GM21381 (cell line): ENCODE measurements around the gene DROSHA.

Source experiments
- ATAC-seq: cut with Tn5 transposase; IDR thresholded peaks from one replicate; pipeline ENCODE4 v1.9.1; 2021; ENCODE audit warnings: mild to moderate bottlenecking, moderate library complexity; ENCODE audit not compliant: unreplicated experiment

DROSHA gene

DNA sequence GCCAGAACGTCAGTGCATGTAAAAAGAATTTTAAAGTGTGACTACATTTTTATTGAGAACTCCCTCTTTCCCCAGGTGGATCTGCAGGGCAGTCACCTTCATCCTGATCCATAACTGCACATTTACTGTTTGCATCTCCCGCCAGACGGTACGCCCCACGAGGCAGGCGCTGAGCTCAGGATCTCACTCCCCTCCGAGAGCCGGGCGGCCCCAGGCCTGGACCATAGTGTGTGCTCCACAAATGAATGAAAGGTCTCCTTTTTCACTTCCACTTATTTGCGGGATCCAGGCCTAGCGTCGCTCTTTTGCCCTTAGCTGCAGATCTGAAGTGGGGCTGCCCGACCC is 378 bp downstream of the DROSHA start:
- peak; percentile 24 for ATAC-seq

DNA sequence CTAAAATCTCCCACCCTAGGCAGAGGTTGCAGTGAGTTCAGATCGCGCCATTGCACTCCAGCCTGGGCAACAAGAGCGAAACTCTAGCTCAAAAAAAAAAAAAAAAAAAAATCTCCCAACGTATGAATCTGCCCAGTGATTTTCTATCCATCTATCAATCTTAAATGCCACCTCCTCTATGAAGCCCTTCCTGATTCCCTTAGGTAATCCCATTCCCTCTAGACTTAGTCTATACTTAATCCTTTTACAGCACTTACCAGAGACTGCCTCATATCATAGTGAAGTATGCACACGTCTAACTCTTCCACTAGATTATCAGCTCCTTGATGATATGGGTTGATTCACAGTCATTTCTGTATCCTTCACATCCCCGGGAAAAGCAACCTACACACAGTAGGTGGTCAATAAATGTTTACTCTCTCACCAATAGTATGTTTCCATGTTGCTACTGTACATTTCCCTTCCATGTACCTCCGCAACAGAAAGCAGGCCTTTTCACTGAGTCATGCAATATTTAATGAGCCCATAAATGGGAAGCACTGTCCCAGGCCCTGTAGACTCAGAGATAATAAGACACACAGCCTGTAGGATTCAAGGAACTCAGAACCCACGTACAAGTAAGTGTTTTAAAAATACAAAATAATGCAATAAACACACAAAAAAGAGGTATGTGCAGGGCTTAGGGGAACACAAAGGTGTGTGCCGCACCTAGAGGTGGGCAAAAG is 1.2 kb downstream of the DROSHA start:
- ATAC-seq: no peak

DNA sequence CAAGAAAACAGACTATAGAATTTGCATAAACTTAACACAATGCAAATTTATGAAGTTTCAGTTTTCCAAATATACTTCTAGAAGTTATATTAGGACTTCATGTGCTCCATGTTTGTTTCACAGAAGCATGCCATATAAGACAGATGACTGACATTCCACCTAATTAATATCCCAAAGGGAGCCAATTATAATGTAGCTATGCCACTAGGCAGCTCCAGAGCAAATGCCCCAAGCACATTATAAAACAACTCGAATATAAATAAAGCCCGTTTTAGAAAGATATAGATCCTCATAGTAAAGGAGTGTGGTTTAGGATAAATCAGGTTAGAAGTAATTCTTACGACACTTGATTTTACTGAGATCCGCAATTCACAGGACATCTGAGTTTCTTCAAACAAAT is 8.9 kb downstream of the DROSHA start:
- ATAC-seq: no peak

DNA sequence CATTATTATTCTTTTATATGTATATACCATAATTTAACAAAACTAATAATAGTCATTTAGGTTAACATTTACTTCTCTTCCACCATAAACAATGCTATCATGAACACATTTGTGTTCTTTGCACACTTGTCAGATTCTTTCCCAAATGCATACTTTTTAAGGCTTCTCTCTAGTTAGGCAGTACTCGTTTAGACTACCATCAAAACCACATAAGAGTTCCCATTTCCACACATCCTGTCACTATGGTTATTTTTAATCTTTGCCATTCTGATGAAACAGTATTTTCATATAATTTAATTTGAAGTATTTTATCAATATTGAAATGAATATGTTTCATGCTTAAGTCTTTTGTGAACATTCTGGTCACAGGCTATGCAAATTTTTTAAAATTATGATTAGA is 15.1 kb downstream of the DROSHA start:
- ATAC-seq: no peak

DNA sequence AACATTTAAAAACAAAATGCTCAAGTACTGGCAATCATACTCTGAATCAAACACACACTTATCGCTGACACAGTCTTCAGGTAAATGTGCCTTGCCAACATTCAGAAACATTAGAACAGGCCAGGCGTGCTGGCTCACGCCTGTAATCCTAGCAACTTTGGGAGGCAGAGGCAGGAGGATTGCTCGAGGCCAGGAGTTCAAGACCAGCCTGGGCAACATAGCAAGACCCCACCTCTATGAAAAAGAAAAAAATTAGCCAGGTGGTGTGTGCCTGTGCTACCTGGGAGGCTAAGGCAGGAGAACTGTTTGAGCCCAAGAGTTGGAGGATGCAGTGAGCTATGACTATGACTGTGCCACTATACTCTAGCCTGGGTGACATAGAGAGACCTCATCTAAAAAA is 20.6 kb downstream of the DROSHA start:
- ATAC-seq: no peak

DNA sequence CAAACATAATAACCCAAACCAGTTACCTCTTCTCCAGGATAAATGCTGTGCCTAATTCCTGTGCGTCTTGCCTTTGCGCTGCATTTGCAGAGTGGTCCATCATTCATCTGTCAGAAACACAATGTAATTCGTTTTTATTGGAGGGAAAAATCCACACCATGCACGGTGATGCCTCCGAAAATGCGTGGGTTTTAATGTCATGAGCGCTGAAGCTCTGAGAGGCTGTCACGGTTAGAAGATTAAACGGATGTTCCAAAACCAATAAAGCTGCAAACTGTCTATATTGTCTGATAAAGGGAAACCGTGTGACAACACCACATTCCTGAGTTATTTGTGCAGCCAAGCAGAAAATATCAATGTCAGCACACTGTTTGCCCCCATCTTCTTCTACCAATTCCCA is 27.4 kb downstream of the DROSHA start:
- no peak for ATAC-seq

DNA sequence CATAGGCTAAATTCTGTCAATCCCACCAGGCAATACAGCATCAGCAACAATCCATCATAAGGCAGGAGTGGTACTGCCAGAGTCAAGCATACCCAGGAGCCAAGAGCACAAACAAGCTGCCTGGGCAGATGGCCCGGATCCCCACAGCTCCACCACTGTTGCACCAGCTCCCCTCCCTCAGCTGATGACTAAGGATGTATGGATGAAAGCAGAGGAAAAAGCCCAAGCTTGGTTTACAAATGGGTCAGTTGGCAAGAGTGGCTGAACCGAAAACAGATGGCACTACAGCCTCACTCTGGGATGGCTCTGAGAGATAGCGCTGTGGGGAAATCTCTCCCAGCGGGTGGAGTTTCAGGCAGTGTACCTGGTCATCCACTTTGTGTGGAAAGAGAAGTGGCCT is 29.4 kb downstream of the DROSHA start:
- ATAC-seq: no peak

DNA sequence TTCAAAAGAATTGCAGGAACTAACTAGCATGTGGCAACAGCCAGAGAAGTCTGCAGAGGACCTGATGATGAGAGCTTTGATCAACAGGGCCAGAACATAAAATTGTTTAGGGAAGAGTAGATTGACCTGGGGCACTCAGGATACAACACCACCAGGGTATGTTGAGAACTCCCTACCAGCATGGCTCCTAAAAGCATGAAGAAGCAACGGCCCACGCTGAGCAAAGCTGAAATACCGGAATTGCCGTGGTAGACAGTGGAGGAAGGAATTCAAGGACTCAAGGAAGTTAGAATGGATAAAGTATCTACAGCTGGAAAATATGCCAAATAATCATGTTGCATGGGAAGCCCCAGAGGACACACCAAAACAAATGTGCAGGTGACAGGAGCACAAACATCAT is 31.6 kb downstream of the DROSHA start:
- no peak for ATAC-seq

DNA sequence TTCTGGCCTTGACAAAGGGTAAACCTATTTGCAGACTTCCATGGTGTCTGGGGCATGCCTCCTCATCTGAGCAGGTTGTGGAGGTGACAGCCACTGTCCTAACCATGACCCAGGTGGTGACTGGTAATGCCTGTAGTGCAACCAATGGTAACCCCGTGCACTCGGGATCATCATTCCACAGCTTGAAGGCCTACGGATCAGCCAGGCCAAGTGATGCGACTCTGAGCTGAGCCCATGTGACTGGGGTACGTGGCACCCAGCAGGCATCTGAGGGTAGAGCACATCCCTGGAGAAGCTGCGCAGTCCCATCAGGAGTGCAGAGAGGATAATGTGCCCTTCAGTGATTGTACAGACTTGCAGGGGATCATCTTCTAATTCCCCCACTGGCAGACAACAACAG is 35.0 kb downstream of the DROSHA start:
- no peak for ATAC-seq

DNA sequence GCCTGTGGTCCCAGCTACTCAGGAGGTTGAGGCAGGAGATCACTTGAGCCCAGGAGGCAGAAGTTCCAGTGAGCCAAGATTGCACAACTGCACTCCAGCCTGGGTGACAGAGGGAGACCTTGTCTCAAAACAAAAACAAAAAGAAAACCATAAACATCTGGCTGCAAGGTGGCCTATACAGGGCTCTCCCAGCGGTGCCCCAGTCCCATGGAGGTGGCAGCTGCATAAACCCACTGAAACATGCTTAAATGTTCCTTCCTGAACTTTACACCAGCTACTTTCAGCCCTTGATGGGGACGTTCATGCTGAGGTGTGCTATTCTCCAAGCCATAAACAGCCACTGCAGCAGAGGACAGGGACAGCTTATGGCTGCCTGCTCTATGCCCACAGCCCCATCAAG is 35.6 kb downstream of the DROSHA start:
- ATAC-seq: no peak

DNA sequence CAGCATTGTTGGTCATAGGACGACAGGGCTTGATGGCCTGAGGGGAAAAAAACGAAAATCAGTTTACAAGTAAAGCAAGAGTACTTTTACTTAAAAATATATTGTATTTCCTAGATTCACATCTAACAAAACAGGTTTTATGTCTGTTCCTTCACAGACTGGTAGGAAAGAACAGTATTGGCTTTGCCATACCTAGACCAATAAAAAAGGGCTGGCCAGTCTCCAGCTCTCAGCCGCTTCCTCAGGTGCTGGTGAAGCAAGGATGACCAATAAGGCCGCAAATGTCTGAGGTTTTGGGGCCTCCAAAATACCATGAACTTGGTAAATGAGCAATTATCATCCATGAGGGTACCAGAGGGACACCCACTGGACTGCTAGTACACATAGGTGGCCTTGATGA is 36.6 kb downstream of the DROSHA start:
- no peak for ATAC-seq

DNA sequence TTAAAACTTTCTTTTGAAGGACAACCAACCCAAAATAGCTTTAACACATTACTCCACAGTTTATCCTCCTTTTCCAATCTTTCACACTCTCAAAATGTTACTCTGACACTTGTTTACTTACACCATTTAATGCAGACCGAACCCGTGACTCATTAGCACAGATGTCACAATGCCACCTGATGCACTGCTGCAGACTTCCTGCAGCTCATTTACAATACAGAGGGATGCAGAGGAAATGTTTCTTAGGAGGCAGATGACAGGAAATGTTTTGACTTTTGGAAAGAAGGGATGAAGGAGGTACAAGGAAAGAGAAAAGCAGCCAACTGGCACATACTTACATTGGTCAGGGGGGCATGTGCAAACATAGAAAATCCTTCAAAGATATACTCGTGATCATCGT is 39.0 kb downstream of the DROSHA start:
- no peak for ATAC-seq

DNA sequence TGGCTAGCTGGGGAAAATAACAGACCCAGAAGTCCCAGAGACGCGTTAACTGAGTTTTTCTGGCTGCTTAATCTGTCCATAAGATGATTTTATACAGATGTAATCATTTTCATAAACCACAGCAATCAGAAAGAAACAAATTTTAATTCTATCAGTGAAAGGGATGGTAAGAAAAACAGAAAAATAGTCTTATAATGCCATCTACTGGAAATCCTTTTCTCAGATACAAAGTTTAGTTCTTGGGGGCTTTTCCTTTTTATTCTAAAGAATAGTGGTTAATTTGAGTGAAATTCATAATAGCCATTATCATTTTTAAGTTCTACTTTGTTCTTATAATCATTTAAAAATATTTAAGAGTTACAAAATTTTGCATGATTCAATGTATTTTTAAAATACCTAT is 44.4 kb downstream of the DROSHA start:
- no peak for ATAC-seq

DNA sequence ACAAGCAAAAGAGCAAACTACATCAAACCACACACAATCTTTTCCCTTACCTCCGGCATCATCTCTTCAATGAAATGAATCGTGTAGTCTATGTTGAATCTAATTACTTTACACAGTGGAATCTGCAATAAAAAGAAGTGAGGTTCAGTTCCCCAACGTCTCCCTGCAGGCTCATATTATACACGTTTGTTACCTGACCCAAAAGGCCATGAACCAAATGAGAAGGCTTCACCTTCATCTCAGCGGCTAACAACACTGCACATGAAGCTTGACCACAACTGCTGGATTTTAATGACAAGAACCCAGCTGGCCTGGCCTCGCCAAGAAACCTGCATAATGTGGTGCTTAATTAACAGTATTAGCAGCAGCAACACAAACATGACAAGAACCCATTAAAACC is 45.5 kb downstream of the DROSHA start:
- no peak for ATAC-seq

DNA sequence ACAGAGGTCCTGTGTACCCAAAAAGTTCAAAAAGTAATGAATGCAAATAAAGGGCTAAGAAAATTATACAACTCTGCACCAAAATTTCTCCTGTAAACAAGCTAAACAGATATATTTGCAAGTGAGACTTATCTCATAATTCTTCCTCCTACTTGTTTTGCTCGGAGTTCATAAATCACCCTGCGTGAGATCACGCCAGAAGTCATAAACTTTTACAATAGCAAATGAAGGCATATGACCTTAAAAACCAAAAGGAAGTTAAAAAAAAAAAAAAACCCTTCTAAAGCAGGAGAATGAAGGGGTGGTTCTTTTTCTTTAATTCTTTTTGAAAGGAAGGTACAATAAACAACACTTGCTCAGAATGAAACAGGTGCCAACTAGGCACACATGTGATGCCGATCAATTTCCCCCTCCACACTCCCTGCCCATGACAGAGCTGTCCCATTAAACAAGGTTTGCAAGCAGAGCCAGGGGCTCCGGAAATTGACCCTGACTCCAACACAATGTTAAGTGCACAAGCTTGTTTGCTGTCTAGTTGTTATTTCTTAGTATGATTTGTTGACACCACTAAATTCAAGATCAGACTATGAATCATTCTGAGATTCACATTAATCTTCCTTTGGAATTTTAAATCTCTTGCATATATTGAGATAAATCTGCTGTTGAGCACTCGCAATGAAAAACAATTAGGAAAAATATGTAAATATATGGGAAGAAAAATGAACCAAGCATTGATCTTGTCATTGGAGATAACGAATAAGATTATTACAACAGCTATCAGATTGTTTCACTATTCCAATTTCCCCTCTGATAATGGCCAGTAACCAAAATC is 46.3 kb downstream of the DROSHA start:
- no peak for ATAC-seq

DNA sequence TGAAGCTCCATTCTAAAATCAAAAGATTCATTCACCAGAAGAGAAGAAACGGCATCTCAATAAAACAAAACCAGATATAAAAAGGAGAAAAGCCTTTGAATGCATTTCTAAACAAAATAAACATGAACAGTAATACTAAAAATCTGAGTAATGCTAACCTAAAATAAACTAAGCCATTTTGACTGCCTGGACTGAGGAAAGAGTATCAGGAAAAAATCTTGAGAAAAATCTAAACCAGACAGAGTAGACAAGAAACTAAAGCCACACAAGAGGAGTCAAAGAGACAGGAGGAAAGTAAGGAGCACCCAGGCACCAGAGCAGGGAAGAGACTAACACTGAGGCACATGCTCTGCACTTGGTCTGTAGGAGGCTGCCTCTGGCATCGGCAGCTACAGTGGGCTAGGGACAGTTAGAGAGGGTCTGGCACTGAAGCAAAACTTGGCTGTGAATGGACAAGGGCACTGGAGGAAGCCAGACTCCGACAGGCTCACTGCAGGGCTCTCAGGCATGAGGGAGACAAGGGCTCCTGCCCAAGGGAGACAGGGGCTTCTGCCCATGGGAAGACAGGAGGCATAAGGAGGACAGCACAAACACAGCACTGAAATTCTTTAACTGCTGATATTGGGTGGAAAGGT is 50.2 kb downstream of the DROSHA start:
- ATAC-seq: no peak

DNA sequence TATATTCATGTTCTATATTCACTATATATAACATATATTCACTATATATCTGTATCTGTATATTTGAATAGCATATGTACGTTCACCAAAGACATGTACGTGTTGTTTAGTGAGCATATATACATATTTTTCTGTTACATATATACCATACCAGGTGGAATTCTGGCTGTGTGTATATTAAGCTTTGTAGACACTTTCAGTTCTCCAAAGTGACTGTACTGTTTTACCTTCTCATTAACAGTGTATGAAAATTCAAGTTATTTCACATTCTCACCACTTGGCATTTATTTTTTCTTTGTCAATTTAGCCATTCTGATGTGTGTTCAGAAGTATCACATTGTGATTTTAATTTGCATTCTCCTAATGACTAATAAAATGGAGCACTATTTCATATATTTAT is 52.2 kb downstream of the DROSHA start:
- ATAC-seq: no peak

DNA sequence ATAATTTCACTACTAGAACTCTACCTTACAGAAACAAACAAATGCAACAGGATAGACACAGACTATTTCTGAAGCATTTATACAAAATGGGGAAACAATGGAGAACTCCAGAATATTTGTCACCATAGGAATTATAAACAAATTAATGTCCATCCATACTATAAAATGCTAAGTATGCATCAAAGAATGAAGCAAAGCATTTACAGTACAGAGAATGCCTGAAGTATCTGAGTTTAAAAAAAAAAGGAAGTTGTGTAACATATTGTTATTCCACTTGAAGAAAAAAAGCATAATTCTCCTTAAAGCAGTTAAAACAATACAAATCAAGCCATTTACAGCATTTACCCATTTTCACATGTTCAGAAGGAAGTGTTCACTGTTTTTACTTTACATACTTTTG is 53.0 kb downstream of the DROSHA start:
- no peak for ATAC-seq

DNA sequence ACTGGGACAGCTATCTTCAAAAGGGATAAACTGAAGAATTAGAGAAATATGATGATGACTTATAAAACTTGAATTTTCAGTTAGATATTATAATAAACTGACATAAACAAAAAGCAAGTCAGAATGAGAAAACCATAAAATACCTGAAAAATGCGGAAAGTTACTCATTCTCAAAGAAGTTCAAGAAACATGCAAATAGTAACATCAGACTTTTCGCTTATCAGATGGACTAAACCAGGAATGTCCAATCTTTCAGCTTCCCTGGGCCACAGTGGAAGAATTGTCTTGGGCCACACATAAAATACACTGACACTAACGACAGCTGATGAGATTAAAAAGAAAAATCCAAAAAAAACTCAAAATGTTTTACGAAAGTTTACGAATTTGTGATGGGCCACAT is 53.9 kb downstream of the DROSHA start:
- no peak for ATAC-seq

DNA sequence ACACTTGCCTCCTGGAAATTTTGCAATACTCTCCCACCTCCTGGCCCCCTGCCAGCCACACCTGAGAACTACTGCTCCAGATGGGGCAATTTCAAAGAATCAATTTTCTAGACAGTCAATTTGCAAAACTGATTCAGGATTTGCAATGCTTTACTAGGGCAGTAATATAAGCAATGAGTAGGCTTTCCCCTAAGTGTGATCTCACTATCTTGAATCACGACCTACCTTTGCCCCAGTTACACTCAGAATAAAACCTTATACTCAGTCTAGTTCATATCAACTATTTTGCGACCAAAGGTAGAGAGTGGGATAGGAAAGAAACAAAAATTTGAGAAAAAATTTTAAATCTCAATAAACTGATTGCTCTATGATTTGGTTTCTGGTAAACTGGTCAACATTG is 54.4 kb downstream of the DROSHA start:
- no peak for ATAC-seq

DNA sequence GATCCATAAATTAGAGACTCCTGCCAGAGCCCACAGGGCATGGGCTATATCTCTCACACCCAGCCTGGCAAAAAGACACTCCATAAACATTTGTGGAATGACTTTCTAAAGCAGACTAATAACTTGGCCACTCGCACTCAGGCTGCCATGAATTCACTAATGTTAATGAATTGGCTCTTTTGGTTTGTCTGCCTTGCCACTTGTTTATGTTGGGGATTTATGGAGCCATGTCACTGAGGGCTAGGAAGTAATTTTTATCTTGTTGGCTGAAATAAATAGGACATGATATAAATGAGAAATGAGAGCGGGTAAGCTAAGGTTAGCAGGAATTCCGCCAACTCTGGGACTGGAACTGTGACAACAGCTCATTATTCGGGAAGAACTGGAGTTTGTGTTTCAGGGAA is 55.2 kb downstream of the DROSHA start:
- ATAC-seq: no peak

DNA sequence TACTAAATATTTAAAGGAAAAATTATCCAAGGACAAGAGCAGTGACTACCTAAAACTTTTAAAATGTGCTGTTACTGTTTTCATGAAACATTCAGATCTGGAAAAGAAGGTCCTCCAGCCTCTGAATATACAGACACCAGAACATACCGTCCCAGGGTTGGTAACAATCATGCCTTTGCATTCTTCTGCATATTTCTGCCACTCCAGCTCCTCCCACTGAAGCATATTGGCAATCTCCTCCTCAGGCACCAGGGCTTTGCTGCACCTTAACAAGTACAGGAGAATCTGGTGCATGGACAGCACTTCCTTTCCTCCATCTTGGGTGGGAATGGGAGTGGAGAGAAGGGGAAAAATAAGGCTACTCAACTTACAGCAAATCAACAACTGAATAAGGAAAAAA is 60.0 kb downstream of the DROSHA start:
- no peak for ATAC-seq
